A549 (cell line): ENCODE data around the gene CDC42BPB. TPM values are rescaled to one million over a fixed set of nuclear protein-coding genes. Genes with fewer than 3 reads are reported as not detected.

ENCODE experiments used
- ATAC-seq, 2 experiments: fragments of 200-7000 bp in 1 of 2; fragments of >200 bp in 1 of 2; cut with Nextera tagmentation in 1 of 2; cut with Tn5 transposase in 1 of 2; 3 replicates each; pipeline versions ENCODE4 v1.8.0 to v1.9.1; 2018 to 2020; ENCODE audit warnings: mild to moderate bottlenecking in 1 of 2, moderate library complexity in 1 of 2
- CTCF ChIA-PET: fragments of 300-600 bp; sonication (Branson Sonifier 250); formaldehyde crosslinking; extraction: SDS; loops from one replicate; lab custom pipeline; 2021; ENCODE audit warnings: antibody characterized with exemption, inconsistent platforms; lab: Yijun Ruan, JAX
- POLR2A ChIA-PET: fragments of 350-600 bp; formaldehyde crosslinking; extraction: SDS; loops from one replicate; lab custom pipeline; 2021; ENCODE audit warnings: antibody characterized with exemption, inconsistent platforms; lab: Yijun Ruan, JAX
- DNase-seq, 2 experiments: peaks; one replicate each; pipeline versions ENCODE4 v3.0.0 to v3.0.0-alpha.2; 2011 to 2016; ENCODE audit warnings: low read depth in 1 of 2, low spot score in 1 of 2
- FAIRE-seq: peaks from 2 replicates; lab custom pipeline; 2011; peaks lifted over from hg19 to GRCh38; lab: Jason Lieb, UNC
- H3K27ac ChIP-seq, 2 experiments: fragments of >200 bp; sonication (Bioruptor Twin); formaldehyde crosslinking; 3 replicates each; pipeline ENCODE4 v1.5.1; 2016 to 2017
- H3K4me1 ChIP-seq: fragments of >200 bp; sonication (Bioruptor Twin); formaldehyde crosslinking; 3 replicates; pipeline ENCODE4 v1.6.1; 2016
- H3K4me2 ChIP-seq: fragments of >200 bp; sonication (Bioruptor Twin); formaldehyde crosslinking; 3 replicates; pipeline ENCODE4 v1.6.1; 2016
- H3K4me3 ChIP-seq: fragments of >200 bp; sonication (Bioruptor Twin); formaldehyde crosslinking; 3 replicates; pipeline ENCODE4 v1.5.1; 2016
- H3K9me3 ChIP-seq: fragments of >200 bp; sonication (Bioruptor Twin); formaldehyde crosslinking; 3 replicates; pipeline ENCODE4 v1.6.1; 2016
- CBX8 ChIP-seq: fragments of 200-600 bp; sonication (generic); IDR thresholded peaks from 2 replicates; pipeline ENCODE4 v1.6.1; 2016
- EHMT2 ChIP-seq: fragments of 200-600 bp; sonication (generic); IDR thresholded peaks from 2 replicates; pipeline ENCODE4 v1.6.1; 2016; ENCODE audit warnings: antibody characterized with exemption, low read depth, mild to moderate bottlenecking, moderate library complexity
- EP300 ChIP-seq, 2 experiments: fragments of >200 bp; sonication (Bioruptor Twin); formaldehyde crosslinking; IDR thresholded peaks; 2 replicates in 1 of 2; 3 replicates in 1 of 2; pipeline ENCODE4 v1.6.1; 2016 to 2017
- ESRRA ChIP-seq: fragments of 150-350 bp; IDR thresholded peaks from 2 replicates; pipeline ENCODE4 v1.6.1; 2014; ENCODE audit warnings: mild to moderate bottlenecking, low read length, borderline replicate concordance
- HOXB13 ChIP-seq: fragments of 250-450 bp; sonication (Bioruptor Pico); IDR thresholded peaks from 2 replicates; pipeline ENCODE4 v1.5.0; 2020; ENCODE audit warnings: low read depth, mild to moderate bottlenecking, moderate library complexity
- KDM5A ChIP-seq: fragments of 200-600 bp; sonication (generic); IDR thresholded peaks from 2 replicates; pipeline ENCODE4 v1.6.1; 2016; ENCODE audit warnings: antibody characterized with exemption, mild to moderate bottlenecking
- MYC ChIP-seq: IDR thresholded peaks from 2 replicates; pipeline ENCODE4 v1.6.1; 2012; ENCODE audit warnings: mild to moderate bottlenecking, inconsistent platforms, low read length, improper control_type of control experiment, borderline replicate concordance
- POLR2A ChIP-seq: IDR thresholded peaks from 2 replicates; pipeline ENCODE4 v1.6.1; 2012; ENCODE audit warnings: mild to moderate bottlenecking, low read length
- RARB ChIP-seq: fragments of 250-450 bp; sonication (Bioruptor Pico); IDR thresholded peaks from 2 replicates; pipeline ENCODE4 v1.8.0; 2021; ENCODE audit warnings: mild to moderate bottlenecking, moderate library complexity
- SMC3 ChIP-seq: fragments of >200 bp; sonication (Bioruptor Twin); formaldehyde crosslinking; IDR thresholded peaks from 3 replicates; pipeline ENCODE4 v1.6.1; 2018; ENCODE audit warnings: inconsistent platforms
- SREBF2 ChIP-seq: fragments of 450-650 bp; IDR thresholded peaks from 2 replicates; pipeline ENCODE4 v1.6.1; 2014; ENCODE audit warnings: mild to moderate bottlenecking, moderate library complexity
- ZC3H11A ChIP-seq: fragments of 450-650 bp; IDR thresholded peaks from 2 replicates; pipeline ENCODE4 v1.6.1; 2014; ENCODE audit warnings: antibody characterized with exemption, mild to moderate bottlenecking
- ZFP36 ChIP-seq: fragments of 450-650 bp; IDR thresholded peaks from 2 replicates; pipeline ENCODE4 v1.6.1; 2014; ENCODE audit warnings: borderline replicate concordance; ENCODE audit not compliant: partially characterized antibody
- ZNF302 ChIP-seq: fragments of 250-450 bp; sonication (Bioruptor Pico); IDR thresholded peaks from 2 replicates; pipeline ENCODE4 v1.9.0; 2021; ENCODE audit warnings: inconsistent platforms, mild to moderate bottlenecking, moderate library complexity
- ZSCAN20 ChIP-seq: fragments of 250-450 bp; sonication (Bioruptor Pico); IDR thresholded peaks from 2 replicates; pipeline ENCODE4 v1.8.0; 2022; ENCODE audit warnings: mild to moderate bottlenecking, moderate library complexity
- WGBS: methylation state at CpG from one replicate; pipeline ENCODE4 v1.1.6; 2017; ENCODE audit errors: missing lambda C conversion rate; 5-methylcytosine and 5-hydroxymethylcytosine counted together
- polyA plus RNA-seq, 4 experiments: library from polyadenylated mRNA; depleted of rRNA in 3 of 4; stranded (reverse); fragments of >200 nt; fragmentation: RNase III in 1 of 4; extraction: RNeasy Plus Mini Kit Qiagen cat#74134 plus additional on column Dnase treatment in 1 of 4; gene quantifications; 2 replicates in 3 of 4; 3 replicates in 1 of 4; pipeline ENCODE4 v1.2.3, GENCODE V29; 2011 to 2017
- TF ChIP-seq, protein P1 (sequence below): fragments of 150-350 bp; IDR thresholded peaks from 2 replicates; pipeline ENCODE4 v1.6.1; 2014; ENCODE audit warnings: low read depth, mild to moderate bottlenecking, low read length
- TF ChIP-seq, protein P2 (sequence below): fragments of >200 bp; sonication (Bioruptor Twin); formaldehyde crosslinking; IDR thresholded peaks from 3 replicates; pipeline ENCODE4 v1.5.1; 2016
- TF ChIP-seq, protein P3 (sequence below): IDR thresholded peaks from 2 replicates; pipeline ENCODE4 v1.6.1; 2012; ENCODE audit warnings: low read depth, borderline replicate concordance

CDC42BPB gene
- polyA plus RNA-seq, 2 of the 4 experiments (the other 2 are of a cell fraction) = 56.4 to 57.1 TPM

DNA sequence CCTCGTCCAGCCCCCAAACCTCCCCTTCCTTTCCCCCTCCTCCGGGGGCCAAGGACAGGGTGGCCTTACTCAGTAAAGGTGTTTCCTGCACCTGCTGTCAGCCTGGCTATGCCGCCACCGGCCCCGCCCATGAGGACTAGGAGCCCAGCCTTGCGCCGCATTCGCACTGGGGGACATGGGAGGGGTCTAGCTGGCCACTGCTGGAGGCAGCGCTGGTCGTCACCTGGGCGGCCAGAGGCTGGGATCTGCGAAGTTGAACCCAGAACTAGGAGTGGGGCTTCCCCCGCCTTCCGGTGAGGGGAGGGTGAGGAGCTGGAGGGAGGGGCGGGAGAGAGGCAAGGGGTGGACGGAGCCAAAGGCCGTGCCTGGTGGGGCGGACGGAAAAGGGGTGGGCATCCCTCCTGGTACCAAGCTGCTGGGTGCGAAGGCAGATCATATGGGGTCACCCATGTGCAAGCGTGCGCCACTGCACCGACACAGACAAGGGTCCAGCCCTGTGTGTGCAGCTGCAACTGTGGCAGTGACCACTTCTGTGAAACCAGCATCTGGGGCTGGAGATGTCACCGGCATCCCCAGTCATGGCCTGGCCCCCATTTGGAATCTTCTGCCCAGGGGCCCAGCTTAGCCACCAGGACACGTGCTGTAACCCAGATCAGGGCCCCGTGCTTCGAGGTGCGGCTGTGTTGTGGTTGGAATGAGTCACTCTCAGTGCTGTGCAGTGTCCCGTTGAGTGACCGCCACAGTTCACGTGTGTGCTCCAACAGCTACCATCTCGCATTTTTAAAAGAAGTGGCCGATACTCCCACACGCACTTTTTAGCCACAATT is 126.4 kb downstream of the CDC42BPB start:
- no peak for FAIRE-seq
- Histone ChIP-seq H3K27ac (no peak overlapping the region), H3K4me1 (no peaks in the 10 kb centered on the region), H3K4me2 (no peak overlapping the region), H3K9me3 (no peaks in the 10 kb centered on the region), H3K4me3 (no peak overlapping the region)
- ChIA-PET CTCF (interaction anchor here (1.0 to 1.1 kb wide), 2 partner anchors 27 to 236 kb away, joined by 3 read pairs; no protein-coding TSS in a partner anchor), POLR2A (no interaction called here)
- no peak; a peak in 1 of 6 replicates for ATAC-seq
- TF ChIP-seq SREBF2 (no peak), HOXB13 (CRISPR knock-in tag) (no peak), CBX8 (no peak), MYC (no peak), ESRRA (no peak), ZC3H11A (no peak)
- DNase-seq = no peak
- 84% methylated on average over 18 of the region's 34 CpGs for WGBS

DNA sequence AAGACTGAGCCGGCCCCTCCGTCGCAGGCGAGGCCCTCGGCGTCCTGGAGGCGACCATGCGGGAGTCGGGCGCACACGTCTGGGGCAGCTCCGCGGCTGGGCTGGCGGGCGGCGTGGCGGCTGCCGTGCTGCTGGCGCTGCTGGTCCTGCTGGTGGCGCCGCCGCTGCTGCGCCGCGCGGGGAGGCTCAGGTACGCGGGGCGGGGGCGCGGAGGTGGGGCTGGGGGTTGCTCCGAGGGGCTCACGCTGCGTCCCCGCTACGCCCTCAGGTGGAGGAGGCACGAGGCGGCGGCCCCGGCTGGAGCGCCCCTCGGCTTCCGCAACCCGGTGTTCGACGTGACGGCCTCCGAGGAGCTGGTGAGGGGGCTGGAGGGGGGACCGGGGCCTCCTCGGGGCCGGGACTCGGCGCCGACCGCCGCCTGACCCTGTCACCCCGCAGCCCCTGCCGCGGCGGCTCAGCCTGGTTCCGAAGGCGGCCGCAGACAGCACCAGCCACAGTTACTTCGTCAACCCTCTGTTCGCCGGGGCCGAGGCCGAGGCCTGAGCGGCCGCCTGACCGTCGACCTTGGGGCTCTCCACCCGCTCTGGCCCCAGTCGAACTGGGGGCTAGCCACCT is 127.1 kb downstream of the CDC42BPB start:
- POLR2A ChIA-PET = no interaction called here
- no peak for DNase-seq
- H3K4me2 ChIP-seq = no peak overlapping the region
- no peaks in the 10 kb centered on the region for H3K4me1 ChIP-seq
- FAIRE-seq = no peak
- H3K27ac ChIP-seq = no peak overlapping the region
- TF ChIP-seq RARB (CRISPR knock-in tag) (no peak), EHMT2 (no peak), SREBF2 (no peak), ZSCAN20 (CRISPR knock-in tag) (no peak), ZFP36 (no peak)
- 94% methylated on average over 36 of the region's 74 CpGs for WGBS
- no peak for ATAC-seq
- H3K4me3 ChIP-seq = no peak overlapping the region
- CTCF ChIA-PET = interaction anchor here (0.5 to 1.1 kb wide), 3 partner anchors 28 to 637 kb away, joined by 3 read pairs; no protein-coding TSS in a partner anchor
- H3K9me3 ChIP-seq = no peaks in the 10 kb centered on the region

DNA sequence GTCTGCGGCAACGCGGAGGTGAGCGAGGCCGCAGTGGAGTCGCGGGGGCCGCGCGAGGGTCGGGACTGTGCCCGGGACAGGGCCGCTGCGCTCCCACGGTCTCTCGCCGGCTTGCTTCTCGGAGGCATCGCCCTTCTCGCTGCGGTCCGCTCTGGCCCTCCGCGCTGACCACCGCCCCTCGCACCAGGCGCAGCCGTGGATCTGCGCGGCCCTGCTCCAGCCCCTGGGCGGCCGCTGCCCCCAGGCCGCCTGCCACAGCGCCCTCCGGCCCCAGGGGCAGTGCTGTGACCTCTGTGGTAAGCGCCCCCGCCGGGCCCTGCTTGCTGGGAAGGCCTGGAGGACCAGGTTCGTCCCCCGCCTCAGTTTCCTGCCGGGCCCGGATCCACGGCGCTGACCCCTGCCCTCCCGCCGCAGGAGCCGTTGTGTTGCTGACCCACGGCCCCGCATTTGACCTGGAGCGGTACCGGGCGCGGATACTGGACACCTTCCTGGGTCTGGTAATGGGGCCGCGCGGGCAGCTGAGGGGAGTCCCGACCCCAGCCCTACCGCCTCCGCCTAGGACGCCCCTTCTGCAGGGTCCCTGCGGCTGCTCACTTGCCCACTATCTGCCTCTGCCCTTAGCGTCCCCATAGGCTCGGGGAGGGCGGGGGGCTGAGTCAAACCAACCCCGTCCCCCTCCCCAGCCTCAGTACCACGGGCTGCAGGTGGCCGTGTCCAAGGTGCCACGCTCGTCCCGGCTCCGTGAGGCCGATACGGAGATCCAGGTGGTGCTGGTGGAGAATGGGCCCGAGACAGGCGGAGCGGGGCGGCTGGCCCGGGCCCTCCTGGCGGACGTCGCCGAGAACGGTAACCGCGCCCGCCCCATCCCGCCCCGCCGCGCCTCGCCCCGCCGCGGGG is 127.9 kb downstream of the CDC42BPB start:
- POLR2A ChIA-PET = no interaction called here
- no peak overlapping the region for H3K4me3 ChIP-seq

More for the DNA sequence above, 127.9 kb downstream of the CDC42BPB start:
- no peak for FAIRE-seq
- 96% methylated on average over 66 of the region's 94 CpGs for WGBS
- H3K27ac ChIP-seq = no peak overlapping the region
- no peaks in the 10 kb centered on the region for H3K9me3 ChIP-seq
- ATAC-seq = no peak
- no peak overlapping the region for H3K4me2 ChIP-seq
- CTCF ChIA-PET = interaction anchor here (0.5 to 1.0 kb wide), 2 partner anchors 29 to 638 kb away, joined by 3 read pairs; no protein-coding TSS in a partner anchor
- TF ChIP-seq ZNF302 (CRISPR knock-in tag) = no peak
- TF ChIP-seq KDM5A = no peak
- TF ChIP-seq SMC3 = no peak
- no peak for TF ChIP-seq POLR2A
- TF ChIP-seq, protein P1, sequence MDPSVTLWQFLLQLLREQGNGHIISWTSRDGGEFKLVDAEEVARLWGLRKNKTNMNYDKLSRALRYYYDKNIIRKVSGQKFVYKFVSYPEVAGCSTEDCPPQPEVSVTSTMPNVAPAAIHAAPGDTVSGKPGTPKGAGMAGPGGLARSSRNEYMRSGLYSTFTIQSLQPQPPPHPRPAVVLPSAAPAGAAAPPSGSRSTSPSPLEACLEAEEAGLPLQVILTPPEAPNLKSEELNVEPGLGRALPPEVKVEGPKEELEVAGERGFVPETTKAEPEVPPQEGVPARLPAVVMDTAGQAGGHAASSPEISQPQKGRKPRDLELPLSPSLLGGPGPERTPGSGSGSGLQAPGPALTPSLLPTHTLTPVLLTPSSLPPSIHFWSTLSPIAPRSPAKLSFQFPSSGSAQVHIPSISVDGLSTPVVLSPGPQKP = no peak
- TF ChIP-seq, protein P2, sequence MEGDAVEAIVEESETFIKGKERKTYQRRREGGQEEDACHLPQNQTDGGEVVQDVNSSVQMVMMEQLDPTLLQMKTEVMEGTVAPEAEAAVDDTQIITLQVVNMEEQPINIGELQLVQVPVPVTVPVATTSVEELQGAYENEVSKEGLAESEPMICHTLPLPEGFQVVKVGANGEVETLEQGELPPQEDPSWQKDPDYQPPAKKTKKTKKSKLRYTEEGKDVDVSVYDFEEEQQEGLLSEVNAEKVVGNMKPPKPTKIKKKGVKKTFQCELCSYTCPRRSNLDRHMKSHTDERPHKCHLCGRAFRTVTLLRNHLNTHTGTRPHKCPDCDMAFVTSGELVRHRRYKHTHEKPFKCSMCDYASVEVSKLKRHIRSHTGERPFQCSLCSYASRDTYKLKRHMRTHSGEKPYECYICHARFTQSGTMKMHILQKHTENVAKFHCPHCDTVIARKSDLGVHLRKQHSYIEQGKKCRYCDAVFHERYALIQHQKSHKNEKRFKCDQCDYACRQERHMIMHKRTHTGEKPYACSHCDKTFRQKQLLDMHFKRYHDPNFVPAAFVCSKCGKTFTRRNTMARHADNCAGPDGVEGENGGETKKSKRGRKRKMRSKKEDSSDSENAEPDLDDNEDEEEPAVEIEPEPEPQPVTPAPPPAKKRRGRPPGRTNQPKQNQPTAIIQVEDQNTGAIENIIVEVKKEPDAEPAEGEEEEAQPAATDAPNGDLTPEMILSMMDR = no peak
- TF ChIP-seq EP300 (IDR thresholded peaks at IDR 0.05) = no peak
- TF ChIP-seq, protein P3, sequence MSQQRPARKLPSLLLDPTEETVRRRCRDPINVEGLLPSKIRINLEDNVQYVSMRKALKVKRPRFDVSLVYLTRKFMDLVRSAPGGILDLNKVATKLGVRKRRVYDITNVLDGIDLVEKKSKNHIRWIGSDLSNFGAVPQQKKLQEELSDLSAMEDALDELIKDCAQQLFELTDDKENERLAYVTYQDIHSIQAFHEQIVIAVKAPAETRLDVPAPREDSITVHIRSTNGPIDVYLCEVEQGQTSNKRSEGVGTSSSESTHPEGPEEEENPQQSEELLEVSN = no peak
- no peak for DNase-seq
- no peaks in the 10 kb centered on the region for H3K4me1 ChIP-seq
